Stimulated activated CD4-positive, alpha-beta T cell treated with anti-CD3 and anti-CD28 coated beads, Interleukin-1b, Interleukin-23, amount 100 ng/mL, for 1 hour (primary cell): ENCODE measurements around the gene SPPL2A.

Experiments
- DNase-seq, 2 donors: peaks; one replicate each; pipeline ENCODE4 v3.0.0-alpha.2; 2020; ENCODE audit warnings: low read depth in 2 of 2

SPPL2A gene

DNA sequence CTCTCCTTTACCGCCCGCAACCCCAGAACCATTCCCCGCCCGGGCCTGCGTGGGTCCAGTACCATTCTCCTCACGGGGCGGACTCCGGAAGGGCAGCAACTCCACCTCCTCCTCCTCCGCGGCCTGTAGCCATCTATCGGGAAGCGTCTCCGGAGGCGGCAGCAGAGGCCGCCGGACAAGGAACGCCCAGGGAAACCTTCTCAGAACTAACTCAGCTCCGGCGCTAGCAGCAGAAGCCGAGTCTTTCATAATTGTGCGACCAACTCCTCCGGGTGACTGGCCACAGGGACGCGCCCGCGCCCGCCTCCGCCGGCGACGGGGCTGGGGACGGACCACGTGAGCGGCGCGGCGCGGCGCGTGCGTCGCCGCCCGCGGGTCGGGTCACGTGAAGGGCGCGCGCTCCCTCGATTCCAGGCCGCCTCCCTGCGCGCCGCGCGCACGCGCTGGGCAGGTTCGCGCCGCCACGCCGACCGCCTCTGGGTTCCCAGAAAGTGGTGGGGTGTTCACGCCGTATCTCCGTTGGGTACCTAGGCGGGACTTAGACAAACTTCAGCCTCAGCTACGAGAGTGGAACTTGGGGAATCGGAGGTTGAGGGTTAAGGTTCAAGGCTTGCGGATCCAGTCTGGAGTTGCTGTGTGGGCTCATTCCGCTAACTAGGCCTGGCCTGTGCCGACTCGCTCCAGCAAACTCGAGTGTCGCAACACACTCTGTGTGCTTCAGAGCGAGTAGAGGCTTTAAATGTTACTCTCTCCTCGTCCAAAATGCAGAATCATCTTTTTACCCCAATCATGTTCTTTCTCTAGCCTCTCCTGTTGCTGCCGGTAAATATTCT is 78.8 kb downstream of the SPPL2A start, which contains the start of gene TRPM7:
Gene TRPM7 (minus strand): TSS at position 329 of the 833 bp plus-strand sequence. CDS start 264 bp downstream, at position 65.
- peak; percentile 52 to 78 for DNase-seq

GRCh38 chr15:50685976-50686468 is 79.5 kb downstream of the SPPL2A start:
- DNase-seq, result peak; percentile 39 to 68

GRCh38 chr15:50685191-50685975 is 80.1 kb downstream of the SPPL2A start:
- no peak for DNase-seq

- no peak for DNase-seq
Observed at GRCh38 chr15:50681467-50681866, 84.0 kb downstream of the SPPL2A start.

GRCh38 chr15:50676799-50677483 is 88.6 kb downstream of the SPPL2A start:
- DNase-seq, result no peak

DNA sequence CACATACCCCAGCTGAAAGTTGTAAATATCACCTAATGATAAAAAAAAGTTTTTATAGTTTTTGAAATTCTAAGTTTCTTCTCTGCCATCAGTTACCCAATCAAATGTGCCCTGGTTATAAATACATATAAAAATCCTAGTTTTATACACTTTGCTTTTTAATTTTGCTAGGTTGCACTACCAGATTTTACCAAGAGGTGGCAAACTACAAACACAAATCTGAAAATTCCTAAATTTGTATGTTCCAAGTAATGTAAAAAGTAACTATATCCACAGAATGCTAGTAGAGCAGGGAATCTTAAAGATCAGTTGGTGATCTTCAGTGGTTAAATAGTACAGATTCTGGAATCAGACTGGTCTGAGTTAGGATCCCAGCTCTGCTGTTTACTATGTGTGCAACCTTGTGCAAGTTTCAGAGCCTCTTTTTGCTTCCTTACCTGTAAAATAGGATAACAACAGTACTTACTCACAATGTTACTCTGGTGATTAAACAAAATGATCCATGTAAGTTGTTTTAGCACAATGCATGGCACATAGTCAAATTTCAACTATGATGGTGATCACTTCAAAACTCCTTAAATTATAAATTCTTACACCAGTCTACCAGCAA is 89.9 kb downstream of the SPPL2A start:
- DNase-seq, result no peak

- no peak for DNase-seq
Observed at GRCh38 chr15:50670115-50670514, 95.4 kb downstream of the SPPL2A start.

GRCh38 chr15:50669611-50670010 is 95.9 kb downstream of the SPPL2A start:
- DNase-seq, result no peak

- DNase-seq, result no peak
Observed at GRCh38 chr15:50665938-50666337, 99.6 kb downstream of the SPPL2A start.

GRCh38 chr15:50655555-50655954 is 110.0 kb downstream of the SPPL2A start:
- DNase-seq, result no peak

- no peak for DNase-seq
Observed at GRCh38 chr15:50653156-50653743, 112.3 kb downstream of the SPPL2A start.

- DNase-seq, result no peak
Observed at GRCh38 chr15:50652671-50653070, 112.8 kb downstream of the SPPL2A start.
